A673 (cell line): ENCODE data around the gene TAF7L.

Experiments used
- CTCF ChIP-seq: fragments of 300-800, 200-600 bp; sonication (generic); conservative IDR thresholded peaks from 2 replicates; pipeline ENCODE4 v1.5.1; 2017; ENCODE audit warnings: low read depth, mild to moderate bottlenecking, antibody characterized with exemption, low read length, moderate library complexity, mixed read lengths
- EZH2 ChIP-seq: fragments of 200-600 bp; sonication (generic); IDR thresholded peaks from 2 replicates; pipeline ENCODE4 v1.6.1; 2017; ENCODE audit warnings: borderline replicate concordance, low read depth, mild to moderate bottlenecking, mixed read lengths, antibody characterized with exemption, low read length; ENCODE audit not compliant: poor library complexity, severe bottlenecking

- TF ChIP-seq CTCF: no peak
- no peak for TF ChIP-seq EZH2
Observed at GRCh38 chrX:101230636-101231035, 60.5 kb downstream of the TAF7L start.
